GM19328 (cell line): ENCODE data around the gene TNKS1BP1.
"Not testable (repeated sequence)": the region's sequence is repeated elsewhere in the genome, so short reads cannot be mapped to it uniquely, and the experiment has no call there.

Source experiments
- ATAC-seq: cut with Tn5 transposase; IDR thresholded peaks from one replicate; pipeline ENCODE4 v1.9.1; 2021; ENCODE audit warnings: mild to moderate bottlenecking, moderate library complexity; ENCODE audit not compliant: unreplicated experiment

Gene TNKS1BP1, protein sequence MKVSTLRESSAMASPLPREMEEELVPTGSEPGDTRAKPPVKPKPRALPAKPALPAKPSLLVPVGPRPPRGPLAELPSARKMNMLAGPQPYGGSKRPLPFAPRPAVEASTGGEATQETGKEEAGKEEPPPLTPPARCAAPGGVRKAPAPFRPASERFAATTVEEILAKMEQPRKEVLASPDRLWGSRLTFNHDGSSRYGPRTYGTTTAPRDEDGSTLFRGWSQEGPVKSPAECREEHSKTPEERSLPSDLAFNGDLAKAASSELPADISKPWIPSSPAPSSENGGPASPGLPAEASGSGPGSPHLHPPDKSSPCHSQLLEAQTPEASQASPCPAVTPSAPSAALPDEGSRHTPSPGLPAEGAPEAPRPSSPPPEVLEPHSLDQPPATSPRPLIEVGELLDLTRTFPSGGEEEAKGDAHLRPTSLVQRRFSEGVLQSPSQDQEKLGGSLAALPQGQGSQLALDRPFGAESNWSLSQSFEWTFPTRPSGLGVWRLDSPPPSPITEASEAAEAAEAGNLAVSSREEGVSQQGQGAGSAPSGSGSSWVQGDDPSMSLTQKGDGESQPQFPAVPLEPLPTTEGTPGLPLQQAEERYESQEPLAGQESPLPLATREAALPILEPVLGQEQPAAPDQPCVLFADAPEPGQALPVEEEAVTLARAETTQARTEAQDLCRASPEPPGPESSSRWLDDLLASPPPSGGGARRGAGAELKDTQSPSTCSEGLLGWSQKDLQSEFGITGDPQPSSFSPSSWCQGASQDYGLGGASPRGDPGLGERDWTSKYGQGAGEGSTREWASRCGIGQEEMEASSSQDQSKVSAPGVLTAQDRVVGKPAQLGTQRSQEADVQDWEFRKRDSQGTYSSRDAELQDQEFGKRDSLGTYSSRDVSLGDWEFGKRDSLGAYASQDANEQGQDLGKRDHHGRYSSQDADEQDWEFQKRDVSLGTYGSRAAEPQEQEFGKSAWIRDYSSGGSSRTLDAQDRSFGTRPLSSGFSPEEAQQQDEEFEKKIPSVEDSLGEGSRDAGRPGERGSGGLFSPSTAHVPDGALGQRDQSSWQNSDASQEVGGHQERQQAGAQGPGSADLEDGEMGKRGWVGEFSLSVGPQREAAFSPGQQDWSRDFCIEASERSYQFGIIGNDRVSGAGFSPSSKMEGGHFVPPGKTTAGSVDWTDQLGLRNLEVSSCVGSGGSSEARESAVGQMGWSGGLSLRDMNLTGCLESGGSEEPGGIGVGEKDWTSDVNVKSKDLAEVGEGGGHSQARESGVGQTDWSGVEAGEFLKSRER (N-terminal part only)

DNA sequence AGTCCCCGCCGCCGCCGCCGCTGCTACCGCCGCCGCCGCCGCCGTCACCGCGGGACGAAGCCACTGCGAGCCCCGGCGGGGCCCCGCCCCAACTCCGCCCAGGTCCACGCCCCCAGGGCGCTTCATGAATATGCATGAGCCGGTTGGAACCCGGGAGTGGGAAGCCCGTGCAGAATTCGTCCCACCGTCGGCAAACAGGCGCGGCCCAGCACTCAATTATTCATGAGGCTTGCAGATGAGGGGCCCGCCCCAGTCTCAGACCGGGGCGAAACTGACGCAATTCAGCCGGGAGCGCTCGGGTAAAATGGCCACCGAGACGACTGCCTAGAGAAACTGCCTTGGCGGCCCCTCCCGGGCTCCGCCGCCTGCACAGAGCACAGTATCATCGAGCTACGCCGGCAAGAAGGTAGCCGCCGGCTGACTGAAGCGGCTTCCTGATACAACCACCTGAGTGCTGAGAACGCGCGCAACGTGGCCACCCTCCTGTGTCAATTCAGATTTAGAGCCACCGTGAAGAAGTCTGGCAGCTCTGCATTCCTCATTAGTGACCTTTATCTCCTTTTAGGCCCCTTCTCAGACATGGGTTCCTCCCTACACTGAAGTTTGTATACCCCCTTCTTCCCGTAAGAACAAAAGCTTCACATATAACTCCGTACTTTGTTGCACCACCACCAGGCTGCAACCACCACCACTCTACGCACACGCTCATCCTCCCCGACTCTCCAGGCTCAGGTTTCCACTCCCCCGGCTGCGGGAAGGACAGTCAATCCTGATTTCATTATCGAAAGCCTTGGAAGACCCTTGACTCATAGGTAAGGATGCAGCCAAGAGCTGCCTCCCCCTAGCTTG is at the start of gene TNKS1BP1:
Gene TNKS1BP1, minus strand, starts transcription at position 67 of the 849 bp plus-strand sequence. CDS start 3,067 bp downstream, outside the sequence.
- peak; percentile 91 for ATAC-seq

DNA sequence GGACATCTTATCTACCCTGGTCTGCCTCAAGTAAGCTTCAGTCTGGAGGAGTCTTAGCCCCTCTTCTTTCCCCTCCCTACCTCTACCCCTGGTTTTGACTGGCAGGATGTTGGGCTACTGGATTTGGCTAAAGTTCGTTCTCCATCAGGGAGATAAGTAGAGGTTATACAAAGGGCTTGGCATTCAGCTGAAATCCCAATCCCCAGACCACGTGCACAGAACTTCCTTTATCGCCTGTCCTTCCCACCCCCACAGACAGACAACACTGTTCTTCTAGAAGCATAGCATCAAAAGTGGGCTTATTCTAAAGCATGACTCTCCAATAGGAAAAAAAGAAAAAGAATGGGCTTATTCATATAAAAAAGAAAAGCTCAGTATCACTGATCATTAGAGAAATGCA is 48.4 kb upstream of the TNKS1BP1 start:
- ATAC-seq, result no peak

DNA sequence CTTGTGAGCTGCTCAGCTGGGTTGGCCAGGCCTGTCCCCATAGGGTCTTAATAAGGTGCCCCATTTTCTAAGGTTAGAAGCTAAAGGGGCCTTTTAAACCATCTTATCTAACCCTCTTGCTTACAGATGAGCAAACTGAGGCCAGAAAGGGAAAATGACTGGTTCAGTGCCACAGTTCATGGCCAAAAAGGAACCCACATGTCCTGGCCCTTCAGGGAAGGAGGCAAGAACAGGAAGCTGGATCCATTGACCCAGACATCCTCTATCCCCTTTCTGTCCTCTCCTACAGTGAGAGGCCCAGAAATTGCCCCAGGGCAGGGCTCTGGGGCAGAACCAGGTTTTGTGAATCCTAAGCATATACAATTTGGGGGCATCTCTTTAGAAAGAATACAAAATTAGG is 46.2 kb upstream of the TNKS1BP1 start:
- ATAC-seq, result no peak

DNA sequence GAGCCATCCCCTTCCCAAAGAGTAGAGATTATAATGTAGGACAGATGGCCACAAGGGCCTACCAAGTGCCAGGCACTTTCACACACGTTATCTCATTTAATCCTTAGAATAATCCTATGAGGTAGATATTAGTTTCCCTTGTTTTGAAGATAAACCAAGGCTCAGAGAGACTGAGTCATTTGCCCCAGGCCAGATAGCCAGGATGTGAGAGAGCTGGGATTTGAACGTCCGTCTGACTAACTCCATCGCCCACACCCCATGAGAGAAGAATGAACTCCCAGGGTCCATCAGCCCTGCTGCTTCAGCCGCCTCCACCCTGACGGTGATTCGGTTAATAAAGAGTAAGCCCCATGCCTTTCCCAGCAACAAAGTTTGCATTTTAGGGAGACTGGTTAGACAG is 45.5 kb upstream of the TNKS1BP1 start:
- ATAC-seq, result no peak

DNA sequence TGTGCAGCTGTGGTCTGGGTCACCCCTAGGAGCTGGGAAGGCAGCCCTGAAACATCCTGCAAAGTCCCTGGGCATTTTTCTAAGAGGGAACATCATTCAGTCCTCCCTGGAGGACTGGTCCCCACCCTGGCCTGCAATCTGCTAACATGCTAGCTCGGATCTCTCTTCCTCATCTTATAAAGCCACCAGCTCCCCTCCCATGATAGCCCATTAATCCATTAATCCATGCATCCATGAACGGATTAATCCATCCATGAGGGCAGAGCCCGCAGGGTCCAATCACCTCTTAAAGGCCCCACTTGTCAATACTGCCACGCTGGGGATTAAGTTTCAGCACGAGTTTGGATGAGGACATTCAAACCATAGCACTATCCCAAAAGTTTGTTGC is 44.1 kb upstream of the TNKS1BP1 start:
- no peak for ATAC-seq

DNA sequence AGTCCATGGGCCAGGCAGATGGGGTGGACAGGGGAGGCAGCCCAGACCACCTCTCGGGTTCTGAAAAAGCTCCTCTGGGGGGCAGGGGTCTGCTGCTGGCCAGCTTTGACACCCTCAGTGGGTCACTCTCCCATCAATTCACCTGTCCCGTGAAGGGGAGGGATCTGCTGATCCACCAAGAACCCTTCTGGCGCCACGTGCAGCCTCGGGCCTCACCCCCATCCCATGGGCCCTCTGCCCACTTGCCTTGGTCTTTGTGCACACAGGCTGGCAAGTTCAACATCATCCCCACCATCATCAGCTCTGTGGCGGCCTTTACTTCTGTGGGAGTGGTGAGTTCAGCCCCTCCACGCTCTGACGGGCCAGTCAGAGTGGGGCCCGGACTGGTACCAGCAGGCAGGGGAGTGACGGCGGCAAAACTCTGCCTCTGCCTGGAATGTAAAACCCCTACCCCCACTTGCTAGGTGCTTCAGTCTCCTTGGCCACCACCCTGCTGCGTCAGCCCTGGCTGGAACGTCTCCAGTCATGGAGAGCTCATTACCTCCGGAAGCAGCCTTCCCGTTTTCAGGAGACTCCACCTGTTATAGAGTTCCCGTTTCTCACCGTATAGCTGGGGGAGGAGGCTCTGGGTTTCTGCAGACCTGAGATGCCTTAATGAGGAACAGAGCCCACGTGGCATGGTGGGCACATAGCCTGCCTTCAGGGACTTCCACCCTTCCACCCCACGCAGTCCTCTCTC is 43.5 kb upstream of the TNKS1BP1 start:
- ATAC-seq, result no peak

DNA sequence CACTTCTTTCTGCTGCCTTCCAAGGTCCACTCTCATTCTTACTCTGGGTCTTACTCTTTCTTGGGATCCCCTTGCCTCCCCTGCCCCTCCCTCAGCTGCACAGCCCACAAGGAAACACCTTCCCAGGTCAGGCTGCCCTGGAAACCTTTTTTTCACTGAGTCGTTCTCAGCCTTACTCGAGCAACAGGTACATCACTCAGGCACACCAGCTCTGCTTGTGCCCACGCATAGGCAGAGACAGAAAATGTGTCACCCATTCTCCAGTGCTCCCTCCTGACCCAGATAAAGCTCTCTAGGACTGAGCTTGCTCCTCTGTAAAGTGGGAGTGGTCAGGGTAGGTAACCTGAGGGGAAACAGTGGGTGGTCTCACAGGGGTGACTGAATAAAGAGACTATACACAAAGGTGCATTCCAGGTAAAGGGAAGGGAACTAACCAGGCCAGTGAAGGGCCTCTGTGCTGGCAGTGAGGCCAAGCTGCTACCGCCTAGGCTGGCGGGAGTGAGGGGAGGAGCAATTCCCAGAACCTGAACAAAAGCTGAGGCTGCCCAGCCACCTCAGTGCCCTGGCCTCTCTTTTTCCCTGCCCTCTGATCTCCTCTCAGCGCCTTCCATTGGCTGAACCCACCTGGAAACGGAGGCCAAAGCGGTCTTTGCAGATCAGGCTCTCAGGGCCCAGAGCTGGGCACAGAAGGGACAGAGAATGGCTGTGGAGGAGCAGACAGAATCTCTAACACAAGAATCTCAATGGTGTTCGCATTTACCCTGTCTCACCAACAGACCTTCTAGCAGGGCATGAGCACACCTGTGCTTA is 40.3 kb upstream of the TNKS1BP1 start:
- ATAC-seq, result no peak

DNA sequence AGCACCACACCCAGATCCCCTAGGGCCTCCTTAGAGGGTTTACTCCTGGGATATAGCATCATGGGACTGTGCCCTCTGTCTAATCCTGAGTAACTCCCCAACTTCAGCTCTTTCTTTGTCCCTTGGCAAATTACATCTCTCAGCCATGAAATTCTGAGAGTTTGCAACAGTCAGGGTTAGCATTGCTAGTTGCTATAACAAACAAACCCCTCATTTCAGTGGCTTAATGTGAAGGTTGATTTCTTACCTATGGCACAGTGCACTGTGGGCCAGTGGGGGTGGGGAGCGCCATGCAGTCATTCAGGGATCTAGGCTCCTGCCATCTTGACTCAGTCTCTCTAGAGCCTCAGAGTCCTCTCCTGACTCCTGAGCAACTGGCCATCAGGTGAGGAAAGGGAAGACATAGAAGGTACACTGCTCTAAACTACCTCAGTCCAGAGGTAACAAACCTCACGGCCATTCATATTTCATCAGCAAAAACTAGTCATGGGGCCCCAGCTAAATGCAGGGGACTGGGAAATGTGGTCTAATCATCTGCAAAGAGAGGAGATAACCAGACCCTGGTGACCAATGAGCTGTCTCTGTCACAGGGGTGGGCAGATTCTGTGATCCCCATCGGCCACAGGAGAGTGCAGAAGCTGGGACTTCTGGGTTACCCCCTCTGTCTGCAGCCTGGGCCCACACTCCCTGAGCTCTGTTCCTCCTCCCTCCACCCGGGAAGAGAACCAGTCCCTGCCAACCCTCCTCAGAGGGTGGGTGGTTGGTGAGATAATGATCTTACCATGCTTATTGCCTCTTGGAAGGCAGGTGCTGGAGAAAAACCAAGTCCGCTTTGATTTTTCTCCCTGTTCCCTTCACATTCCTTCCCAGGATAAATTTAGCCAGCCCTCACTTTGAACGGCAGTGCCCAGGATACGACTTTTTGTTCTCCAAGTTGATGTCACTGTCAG is 38.7 kb upstream of the TNKS1BP1 start:
- no peak for ATAC-seq

DNA sequence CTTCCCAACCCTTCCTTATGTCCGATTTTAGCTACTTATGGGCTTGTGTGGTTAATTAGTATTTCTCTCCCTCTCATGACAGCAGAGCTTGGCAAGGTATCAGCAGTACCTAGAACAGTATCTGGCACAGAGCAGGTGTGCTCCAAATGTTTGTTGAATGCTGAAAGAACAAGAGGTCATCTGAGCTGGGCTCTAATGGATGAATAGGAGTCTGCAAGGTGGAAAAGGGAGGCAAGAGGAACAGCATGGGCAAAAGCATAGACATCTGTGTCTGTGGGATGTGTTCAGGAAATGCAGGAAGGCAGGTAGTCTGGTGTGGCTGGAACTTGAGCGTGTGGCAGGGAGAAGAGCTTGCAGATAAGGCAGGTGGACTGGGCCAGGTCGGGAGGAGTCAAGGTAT is 37.2 kb upstream of the TNKS1BP1 start:
- no peak for ATAC-seq

DNA sequence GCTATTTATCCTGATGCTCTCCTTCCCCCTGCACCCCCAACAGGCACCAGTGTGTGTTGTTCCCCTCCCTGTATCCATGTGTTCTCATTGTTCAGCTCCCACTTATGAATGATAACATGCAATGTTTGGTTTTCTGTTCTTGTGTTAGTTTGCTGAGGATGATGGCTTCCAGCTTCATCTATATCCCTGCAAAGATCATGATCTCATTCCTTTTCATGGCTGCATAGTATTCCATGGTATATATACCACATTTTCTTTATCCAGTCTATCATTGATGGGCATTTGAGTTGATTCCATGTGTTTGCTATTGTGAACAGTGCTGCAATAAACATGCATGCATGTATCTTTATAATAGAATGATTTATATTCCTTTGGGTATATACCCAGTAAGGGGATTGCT is 36.7 kb upstream of the TNKS1BP1 start:
- not testable (repeated sequence) for ATAC-seq

DNA sequence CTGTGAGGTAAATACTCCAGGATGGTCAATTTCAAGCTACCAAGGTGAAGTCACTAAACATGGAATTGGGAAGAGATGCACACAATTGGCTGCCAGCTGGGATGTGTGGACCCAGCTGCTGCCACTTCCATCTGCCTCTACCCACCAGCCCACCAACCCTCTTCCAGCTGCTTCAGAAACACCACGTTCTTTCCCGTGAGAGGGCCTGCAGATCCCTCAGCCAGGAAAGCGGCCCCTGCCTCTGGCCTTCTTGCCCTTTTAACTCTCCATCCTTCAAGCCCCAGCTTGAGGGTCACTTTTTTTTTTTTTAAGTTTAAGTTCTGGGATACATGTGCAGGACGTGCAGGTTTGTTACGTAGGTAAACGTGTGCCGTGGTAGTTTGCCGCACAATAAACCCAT is 36.2 kb upstream of the TNKS1BP1 start:
- ATAC-seq, result no peak

DNA sequence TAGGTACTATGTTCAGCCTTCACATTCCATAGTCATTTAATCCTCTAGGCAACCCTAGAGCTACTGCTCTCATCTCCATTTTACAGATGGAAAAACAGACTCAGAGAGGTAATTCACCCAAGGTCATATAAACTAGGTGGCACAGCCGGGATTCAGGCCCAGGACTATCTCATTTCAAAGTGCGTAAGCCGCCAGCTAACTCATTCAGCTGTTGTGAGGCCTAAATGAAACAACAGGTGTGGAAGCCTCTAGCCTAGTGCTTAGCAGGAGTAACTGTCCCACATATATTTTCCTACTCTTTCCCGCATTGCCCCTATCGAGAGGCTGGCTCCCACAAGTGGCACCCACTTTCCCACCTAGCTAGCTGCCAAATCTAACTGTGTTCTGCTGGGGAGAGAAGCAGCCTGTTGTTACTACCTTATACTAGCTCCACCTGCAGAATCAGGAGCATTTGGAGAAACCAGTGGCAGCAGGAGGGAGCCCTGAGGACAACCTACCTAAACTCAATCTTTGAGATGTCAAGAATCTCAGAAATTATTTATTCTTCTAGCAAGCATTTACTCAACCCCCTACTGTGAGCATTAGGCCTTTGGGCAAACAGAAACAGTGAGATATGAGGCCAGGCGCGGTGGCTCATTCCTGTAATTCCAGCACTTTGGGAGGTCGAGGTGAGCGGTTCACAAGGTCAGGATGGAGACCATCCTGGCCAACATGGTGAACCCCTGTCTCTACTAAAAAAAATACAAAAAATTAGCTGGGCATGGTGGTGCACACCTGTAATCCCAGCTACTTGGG is 35.3 kb upstream of the TNKS1BP1 start:
- ATAC-seq, result no peak

DNA sequence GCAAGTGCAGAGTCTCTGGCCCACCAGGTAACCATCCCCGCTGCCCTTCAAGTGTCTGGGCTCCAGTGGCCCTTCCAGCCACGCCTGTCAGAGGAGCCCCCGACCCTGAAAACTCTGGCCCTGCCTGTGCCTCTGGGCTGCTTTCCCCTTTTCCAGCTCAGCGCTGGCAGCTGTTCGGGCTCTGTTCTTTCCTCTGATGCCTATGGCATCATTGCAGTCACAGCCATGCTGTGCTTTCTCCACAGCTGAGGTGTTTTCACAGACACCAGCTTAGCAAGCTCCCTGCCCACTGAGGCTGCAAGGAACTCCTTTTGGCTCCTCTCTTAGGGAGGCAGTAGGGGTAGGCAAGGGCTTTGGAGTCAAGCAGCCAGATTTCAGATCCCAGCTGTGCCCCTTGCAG is 34.6 kb upstream of the TNKS1BP1 start:
- ATAC-seq, result no peak

DNA sequence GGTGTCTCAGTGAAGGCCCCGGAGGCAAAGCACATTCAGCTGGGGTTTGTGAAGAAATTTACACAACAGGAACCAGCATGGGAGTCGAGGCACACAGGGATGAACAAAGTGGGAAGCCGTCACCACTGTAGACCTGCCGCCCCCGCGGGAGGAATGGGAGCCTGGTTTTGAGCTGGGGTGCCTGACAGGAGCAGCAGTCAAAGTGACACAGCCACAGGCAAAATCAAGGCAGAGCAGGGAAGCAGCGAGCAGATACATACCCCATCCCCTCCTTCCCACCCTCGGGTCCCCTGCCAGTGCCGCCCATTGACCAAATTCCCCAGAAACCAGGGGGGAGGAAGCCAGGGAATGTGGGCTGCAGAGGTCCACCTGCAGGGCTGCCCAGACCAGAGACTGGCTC is 34.2 kb upstream of the TNKS1BP1 start:
- ATAC-seq, result no peak

DNA sequence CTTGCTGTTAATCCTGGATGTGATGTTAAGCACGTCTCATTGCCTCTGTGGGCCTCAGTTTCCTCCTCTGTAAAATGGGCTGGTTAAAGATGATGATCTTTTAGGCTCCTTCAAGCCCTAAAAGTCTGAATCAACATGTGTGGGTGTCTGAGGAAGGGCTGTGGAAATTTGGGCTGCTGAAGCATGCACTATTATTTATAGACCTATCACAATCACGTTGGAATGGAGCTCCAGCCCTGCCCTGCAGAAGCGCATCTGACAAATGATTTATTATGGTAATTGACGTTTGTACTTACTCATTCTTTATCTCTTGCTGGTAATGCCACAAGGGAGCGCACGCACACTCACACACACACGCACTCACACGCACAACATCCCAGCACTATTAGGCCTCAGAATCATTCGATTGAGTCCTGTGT is 33.8 kb upstream of the TNKS1BP1 start:
- ATAC-seq, result no peak

DNA sequence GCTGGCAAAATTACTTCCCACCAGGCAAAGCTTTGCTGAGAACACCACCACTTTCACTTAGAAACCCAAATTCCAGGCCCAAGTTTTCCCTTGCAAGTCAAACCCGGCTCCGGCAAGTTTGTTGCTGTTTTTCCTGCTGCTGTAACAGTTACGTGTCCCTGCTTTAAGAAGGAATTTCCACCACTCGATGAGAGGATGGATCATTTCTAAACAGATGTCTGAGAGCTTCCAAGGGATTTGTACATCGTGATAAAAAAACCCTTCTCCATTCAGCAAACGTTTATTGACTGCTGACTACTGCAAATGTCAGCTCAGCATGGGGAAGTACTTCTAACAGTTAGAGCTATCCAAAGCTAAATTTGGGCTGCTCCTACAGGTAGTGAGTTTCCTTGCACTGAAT is 33.1 kb upstream of the TNKS1BP1 start:
- ATAC-seq, result no peak

DNA sequence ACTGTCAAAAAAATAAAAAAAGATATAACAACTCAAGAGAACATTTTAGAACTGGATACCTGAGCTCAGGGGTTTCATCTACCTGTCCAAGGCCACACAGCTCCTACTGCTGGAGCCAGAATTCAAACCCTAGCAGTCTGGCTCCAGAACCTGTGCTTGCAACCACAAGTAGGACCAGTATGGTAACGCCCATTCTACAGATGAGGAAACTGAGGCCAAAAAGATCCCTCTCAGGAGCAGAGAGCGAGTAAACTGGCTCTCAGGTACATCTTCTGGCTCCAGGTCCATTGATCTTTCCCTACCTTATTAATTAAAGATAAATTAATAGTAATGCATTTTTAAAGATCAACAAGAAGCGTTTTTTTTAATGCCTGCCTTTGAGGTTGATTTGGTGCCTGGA is 32.6 kb upstream of the TNKS1BP1 start:
- ATAC-seq, result no peak
